COLO668 (cell line): ENCODE measurements around the gene SAV1.
"Not testable (repeated sequence)": the region's sequence is repeated elsewhere in the genome, so short reads cannot be mapped to it uniquely, and the experiment has no call there.

Experiments used
- DNase-seq: peaks from one replicate; lab custom pipeline; 2025; ENCODE audit not compliant: unreplicated experiment; lab: John Stamatoyannopoulos, UW

SAV1 gene

DNA sequence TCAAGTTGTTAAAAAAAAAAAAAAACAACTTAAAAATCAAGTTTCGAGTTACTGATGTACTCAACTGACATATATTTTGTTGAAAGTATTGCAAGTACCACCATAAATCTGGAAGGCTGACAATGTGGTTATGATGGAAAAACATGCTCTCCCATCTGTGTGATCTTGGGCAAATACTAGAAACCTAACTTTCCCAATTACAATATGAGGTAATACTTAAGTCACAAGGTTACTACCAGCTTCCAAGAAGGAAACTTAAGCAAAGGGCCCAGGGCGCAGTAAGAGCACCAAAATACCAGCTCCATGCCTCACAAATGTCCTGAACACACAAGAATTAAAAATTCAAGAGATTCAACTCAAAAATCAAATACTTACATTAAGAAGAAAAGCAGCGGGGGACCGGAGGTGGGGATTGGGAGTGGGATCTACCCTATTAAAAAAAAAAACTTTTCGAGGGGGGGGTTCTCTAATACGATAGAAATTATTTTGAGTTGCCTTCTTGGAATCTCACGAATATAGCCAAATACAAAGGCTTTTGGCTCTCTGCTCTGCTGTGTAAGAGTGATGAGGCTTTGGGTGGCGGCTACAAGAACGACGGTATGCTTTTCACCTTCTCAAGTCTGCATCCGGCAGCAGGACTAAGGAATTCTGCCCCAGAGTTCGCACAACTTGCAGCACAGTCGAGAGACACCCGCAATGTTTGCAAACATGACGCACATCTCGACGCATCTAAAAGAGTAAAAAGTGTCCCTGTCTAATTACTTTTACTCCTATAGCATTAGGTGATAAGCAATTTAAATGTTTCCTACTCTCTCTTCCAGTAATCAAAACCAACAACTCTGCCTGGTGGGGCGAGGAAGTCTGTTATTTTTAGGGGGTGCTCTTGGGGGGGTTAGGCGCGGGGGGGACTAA, 1.1 kb downstream of the SAV1 start:
- DNase-seq, result peak; percentile 18

DNA sequence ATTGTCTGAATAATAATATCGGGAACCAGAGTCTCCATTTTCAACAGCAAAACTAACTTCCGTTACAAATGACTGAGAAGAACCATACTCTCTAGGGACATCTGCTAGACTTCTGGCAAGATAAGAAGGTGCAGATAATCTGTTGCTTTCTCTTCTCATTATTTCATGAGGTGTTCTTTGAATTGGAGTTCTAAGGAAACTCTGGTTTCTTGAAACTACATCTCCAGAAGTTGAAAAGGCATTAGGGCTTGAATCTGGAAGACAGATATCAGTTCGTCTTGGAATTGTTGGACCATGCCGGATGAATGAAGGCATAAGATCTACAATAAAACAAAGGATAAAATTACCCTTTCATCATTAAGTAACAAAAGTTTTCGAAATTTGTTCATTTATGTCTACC, 2.8 kb downstream of the SAV1 start:
- DNase-seq, result not testable (repeated sequence)

DNA sequence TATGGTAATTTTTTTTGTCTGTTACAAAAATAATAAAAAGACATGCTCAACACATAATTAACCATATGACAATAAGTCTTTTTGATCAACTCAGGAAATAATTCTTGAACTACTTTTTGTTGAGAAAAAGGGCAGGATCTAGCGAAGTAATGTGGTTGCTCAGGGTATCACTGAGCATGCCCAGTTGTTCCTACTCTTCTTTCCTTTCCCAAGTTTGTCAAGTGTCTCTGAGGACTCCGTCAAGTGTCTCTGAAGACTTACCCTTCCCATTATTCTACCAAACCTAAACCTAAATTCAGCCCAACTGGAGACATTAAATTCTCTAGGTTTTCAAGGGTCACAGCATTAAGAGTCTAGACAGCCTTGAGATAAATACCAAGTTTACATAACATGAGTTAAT, 3.5 kb downstream of the SAV1 start:
- not testable (repeated sequence) for DNase-seq

DNA sequence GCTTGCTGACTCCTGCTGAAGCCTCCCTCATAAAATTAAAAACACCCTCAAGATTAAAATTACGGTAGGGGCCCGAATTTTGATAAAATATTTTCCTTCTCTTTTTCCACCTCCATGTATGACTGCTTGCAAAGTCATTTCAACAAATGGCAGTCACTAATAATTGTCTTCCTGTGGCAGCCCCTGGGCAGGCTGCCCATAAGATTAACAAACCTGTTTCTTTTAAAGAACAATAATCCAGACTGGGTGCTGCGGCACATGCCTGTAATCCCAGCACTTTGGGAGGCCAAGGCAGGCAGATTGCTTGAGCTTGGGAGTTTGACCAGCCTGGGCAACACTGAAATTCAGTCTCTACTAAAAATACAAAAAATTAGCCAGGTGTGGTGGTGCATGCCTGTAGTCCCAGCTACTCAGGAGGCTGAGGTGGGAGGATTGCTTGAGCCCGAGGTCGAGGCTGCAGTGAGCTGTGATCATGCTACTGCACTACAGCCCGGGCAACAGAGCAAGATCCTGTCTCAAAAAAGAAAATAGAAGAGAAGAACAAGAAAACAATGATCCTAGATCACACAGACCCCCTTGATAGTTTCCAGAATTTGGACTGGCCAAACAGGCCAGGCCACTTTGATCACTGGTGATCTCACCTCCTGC, 8.7 kb downstream of the SAV1 start:
- no peak for DNase-seq

DNA sequence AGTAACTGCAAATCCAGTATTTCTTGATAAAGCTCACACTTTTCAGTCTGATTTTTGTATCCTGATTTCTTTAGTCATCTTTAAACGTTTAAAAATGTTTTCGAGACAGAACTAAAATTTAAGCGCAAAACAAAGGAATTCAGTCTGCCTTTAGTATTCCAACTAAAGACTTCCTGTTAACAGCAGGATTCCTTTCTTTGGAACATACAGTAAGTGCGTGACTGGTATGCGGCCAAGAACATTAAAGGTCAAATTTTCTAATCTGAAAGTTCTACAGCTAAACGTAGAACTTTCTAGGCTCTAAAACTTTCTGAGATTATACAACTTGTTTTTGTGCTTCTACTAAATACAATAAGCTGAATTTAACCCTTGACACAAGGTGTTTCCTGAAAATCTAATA, 9.9 kb downstream of the SAV1 start:
- DNase-seq, result no peak

DNA sequence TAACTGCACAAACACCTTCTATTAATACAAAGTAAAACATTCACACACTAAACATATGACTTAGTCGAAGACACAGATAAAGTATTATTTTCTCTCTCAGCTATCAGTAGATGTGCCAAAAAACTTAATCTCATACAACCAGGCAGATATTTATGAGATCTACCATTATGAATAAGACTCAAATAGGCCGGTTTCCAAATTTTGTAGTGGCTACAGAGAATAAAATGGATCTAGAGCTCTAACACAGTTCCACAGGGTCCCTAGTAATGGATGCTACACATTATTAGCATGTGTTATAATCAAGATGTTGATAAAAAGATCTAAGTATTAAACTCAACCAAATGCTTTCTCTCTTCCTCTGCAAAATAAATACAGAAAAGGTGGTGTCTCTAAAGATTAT, 10.4 kb downstream of the SAV1 start:
- no peak for DNase-seq

DNA sequence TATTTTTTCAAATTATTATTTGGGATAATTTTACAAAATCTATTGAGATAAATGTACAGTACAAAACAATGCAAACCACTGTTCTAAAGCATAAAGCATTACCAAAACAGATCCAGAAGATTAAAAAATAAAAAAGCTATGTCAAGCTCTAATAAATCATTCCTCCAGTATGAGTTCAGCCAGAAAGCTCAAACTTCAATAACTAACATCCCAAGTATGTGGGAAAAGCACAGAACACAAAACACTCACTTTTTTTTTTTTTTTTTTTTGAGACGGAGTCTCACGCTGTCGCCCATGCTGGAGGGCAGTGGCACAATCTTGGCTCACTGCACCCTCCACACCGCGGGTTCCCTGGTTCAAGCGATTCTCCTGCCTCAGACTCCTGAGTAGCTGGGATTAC, 11.3 kb downstream of the SAV1 start:
- DNase-seq, result no peak

DNA sequence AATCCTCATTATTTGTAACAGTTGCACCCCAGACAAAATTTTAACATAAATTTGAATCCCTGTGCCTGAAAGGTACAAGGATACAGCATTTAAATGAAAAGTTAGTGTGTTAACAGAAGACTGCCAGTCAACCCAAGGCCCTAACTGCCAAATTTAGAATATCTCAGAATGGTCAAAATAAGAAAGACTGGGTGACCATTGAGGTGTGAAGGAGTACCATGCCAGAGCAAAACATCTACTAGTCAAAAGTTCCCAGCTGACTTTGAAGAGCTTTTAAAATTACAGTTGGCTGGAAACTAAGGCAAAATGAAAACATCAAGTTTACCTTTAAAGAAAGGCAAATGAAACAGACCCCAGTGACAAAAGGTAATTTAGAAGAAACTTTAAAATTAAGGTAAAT, 18.4 kb downstream of the SAV1 start:
- no peak for DNase-seq

DNA sequence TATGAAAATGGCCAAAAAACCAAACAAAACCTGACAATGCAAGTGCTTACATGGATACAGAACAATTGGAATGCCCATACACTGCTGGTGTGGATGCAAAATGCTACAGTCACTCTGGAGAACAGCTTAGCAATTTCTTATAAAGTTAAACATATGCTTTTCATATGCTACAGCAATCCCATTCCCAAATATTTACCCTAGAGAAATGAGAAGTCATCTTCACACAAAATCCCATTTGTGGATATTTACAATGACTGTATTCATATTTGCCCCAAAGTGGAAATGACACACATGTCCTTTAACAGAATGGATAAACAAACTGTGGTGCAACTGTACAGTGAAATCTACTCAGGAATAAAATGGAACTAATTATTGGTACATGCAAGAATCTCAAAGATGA, 20.4 kb downstream of the SAV1 start:
- DNase-seq, result no peak

DNA sequence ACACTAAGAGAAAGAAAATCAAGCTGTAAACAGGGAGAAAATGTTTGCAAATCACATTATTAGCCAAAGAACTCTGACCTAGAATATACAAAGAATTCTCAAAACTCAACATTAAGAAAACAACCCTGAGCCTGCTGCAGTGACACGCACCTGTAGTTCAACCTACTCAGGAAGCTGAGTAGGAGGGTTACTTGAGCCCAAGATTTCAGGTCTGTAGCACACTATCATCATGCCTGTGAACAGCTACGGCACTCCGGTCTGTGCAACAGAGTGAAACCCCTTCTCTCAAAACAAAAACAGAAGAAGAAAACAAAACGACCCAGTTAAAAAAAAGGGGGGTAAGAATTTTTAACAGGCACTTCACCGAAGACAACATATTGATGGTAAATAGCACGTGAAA, 20.8 kb downstream of the SAV1 start:
- DNase-seq, result no peak

DNA sequence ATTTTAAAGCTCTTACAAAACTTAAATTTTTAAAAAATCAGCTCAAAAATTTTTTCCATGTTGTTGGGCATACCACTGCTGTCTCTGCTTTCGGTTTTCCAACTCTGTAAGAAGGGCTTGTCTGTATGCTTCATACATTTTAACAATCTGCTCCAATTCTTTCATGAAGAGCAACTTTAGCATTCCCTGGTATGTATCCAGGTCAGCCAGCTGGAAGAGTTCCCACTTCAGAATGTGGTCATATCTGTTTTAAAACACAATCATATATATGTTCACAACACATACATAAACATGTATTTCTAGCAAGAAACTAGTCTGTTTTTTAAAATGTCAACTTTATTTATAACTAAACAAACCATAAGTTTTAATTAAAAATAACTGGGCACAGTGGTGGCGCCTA, 33.0 kb downstream of the SAV1 start:
- no peak for DNase-seq

DNA sequence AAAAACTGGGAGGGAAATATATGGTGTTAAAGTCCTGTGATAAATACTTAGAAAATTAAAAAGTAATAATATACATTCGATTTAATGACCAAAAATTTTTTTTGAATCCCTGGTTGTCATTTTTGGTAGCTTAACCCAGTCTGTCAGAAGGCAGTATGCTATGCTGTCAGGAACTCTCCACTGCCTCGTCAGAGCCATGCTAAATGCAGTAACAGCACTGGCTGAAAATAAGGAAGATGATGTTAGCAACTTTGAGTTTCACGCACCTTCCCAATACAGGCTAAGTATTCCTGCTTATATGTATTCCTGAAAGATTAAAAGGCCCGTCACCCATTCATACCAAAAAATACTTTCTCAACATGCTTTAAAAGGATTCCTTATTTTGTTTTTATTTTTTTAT, 34.2 kb downstream of the SAV1 start:
- no peak for DNase-seq

DNA sequence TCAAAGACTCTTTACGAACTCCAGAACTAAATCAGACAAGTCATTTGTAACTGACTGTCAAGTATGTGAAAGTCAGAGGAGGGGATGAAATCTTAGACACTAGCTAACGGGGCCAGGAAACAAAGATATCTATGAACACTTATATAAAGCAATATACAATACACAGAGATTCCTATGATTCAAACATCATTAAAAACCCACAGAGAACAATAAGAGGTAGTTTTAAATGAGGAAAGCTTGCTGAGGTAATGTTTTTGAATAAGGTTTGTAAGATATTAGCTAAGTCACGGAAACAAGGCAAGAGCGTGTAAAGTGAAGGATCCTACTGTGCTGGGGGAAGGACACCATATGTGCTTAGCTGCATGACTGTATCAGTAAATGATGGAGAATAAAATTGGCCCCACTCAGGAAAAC, 36.7 kb downstream of the SAV1 start:
- no peak for DNase-seq

DNA sequence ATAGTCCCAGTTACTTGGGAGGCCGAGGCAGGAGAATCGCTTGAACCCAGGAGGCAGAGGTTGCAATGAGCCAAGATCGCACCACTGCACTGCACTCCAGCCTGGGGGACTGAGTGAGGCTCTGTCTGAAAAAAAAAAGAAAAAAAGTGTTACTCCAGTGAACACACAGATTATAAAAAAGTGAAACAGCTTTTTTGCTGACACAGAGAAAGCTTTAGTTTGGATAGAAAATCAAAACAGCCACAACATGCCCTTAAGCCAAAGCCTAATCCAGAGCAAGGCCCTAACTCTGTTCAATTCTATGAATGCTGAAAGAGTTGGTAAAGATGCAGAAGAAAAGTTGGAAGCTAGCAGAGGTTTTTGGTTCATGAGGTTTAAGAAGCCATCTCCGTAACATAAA, 43.2 kb downstream of the SAV1 start:
- not testable (repeated sequence) for DNase-seq

DNA sequence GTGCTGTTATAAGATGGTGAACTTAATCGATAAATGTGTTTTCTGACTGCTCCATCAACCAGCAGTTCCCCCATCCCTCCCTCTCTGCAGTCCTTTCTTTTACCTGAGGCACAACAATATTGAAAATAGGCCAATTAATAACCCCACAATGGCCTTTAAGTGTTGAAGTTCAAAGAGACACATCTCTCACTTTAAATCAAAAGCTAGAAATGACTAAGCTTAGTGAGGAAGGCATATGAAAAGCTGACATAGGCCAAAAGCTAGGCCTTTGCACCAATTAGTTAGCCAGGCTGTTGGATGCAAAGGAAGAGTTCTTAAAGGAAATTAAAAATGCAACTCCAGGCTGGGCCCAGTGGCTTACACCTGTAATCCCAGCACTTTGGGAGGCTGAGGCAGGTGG, 43.7 kb downstream of the SAV1 start:
- DNase-seq, result no peak

DNA sequence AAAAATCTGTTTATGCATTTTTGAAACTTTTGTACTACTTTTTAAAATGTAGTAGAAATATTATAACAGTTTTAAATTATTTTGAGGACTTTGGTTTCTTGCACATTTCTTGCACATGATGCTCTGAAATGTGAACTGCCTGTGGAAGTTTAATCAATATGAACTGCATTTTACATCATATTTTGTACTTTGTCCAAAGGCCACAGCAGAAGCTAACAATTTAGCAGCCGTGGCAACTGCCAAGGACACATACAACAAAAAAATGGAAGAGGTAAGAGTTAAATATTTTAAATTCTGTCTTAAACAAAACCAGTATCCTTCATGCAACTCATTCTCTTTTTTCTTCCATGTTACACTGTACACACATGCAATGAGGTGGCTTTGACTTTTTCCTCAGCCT, 45.1 kb downstream of the SAV1 start:
- no peak for DNase-seq

DNA sequence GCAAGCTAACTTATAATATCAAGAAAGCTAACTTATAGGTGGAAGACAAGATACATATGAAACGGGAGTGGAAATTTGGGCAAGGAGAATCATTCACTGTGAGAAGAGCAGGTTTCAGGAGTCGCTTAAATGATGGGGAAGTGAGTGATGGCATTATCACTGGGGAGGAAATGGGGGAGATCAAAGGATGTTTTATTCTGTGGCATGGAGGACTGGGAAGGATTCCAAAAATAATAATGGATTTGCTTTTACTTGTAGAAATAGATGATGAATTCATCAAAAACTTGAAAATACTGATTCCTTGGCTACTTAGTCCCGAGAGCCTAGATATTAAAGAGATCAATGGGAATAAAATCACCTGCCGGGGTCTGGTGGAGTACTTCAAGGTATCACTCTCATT, 47.8 kb downstream of the SAV1 start:
- DNase-seq, result no peak

DNA sequence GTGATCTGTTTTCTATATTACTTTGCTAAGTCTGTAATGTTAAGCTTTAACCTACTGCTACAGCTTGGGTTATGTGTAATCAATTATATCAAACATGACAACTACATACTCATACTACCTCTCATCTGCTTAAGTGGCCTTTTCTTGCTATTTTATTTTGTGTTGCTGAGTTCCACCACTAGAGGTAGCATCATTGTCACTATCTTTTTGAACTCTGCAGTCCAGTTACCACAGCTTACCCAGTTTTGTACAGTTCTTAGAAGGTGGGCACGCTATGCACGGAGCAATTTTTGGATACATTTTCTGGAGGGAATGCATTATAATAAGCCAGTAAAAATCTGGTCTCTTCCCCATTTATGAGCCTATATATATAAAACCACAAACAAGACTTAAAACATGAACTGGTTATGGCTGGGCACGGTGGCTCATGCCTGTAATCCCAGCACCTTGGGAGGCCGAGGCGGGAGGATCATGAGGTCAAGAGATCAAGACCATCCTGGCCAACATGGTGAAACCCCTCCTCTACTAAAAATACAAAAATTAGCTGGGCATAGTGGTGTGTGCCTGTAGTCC, 48.5 kb downstream of the SAV1 start:
- no peak for DNase-seq

DNA sequence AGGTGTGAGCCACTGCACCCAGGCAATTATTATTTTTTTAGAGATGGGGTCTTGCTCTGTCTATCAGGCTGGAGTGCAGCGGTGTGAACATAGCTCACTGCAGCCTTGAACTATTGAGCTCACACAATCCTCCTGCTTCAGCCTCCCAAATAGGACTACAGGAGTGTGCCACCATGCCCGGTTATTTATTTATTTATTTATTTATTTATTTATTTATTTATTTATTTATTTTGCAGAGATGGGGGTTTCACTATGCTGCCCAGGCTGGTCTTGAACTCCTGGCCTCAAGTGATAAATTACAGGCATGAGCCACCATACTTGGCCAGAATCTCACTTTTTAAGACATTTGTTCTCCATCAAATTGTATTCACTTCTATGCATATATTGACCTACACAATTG, 51.8 kb downstream of the SAV1 start:
- no peak for DNase-seq

DNA sequence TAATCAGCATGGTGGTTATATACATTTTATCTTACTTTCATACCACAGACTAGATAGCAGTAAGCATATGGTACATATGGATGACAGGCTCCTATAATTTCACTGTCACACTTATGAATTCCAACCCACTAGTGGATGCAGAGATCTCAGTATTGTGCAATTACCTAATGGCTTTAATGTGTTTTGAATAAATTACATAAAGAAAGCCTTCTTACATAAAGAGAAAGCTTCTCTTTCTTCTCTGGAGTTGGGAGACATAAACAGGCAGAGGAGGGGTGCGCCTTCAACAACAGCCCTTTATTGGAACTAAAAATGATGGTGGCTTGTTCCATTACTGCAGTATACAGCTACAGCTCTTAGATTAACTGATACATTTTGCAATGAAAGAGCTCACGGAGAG, 52.6 kb downstream of the SAV1 start:
- DNase-seq, result no peak

DNA sequence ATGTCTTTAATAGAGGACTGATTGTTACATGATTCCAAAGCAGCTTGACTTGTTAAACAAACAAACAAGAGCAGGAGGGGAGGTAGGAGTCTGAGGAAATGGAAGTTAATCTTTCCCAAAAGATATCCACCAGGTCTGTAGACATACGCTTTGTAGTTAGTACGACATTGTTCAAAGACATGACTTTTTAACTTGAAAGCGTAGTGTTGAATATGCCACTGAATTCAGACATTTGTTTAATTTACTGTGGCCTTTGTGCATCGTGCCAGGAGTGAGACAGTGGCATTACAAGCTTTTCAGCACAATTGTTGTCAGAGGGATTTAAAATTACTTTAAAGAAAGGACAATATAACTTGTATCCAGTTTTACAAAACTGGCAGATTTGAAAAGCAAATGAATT, 53.0 kb downstream of the SAV1 start:
- no peak for DNase-seq

DNA sequence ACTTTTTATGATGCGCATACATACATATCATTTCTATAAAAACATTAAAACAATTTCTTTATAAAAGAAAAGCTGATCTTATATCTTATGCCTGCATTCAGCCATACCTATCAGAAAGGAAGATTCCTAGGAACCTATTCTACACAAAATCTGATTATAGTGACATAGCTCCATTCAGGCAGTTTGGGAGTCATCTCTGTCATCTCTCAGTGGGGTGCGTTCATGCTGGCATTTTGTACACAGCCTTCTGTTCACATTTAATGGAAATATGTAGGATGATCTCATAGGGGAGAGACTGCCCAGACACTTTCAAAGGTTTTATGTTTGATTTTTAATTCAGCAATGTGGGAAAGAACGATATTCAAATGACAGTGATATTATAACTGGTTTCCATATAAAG, 55.3 kb downstream of the SAV1 start:
- no peak for DNase-seq
